ENCODE measurements around the gene GALNT9.

Gene GALNT9

DNA sequence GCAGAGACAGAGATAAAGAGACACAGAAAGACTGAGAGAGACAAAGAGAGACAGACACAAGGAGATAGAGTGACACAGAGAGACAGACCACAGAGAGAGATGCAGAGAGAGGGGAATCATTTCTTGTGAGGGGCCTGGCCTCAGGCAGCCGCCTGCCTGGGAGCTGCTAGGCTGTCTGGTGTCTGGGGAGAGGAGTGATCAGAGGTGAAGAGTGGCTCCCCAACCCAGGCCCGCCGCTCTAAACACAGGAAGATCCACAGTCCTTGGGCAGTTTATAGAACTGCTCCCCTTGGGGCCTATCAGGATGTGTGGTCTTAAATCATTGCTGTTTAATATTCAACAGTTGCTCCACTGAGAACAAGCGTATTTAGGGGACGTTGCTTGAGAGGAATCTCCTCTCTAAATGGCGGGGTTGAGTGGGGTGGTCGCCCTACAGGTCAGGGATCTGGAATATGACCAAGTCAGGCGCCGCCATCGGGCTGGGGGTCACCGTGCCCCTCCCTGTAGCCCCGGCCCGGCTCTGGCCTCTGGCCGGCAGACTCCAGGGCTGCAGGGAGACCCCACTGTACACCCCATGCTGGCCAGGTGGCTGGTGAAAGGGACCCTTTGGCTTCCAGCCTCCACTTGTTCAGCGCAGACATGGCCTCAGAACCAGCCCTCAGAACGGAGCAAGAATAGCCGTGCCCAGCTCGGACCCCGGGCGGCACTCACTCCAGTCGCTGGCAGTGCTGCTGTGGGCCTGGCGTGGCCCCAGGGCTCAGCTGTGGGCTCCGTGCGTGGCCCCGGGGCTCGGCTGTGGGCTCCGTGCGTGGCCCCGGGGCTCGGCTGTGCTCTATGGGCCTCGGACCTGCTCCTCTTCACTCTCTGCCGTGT is 89.4 kb downstream of the GALNT9 start:
- ATAC-seq: no peak
- TF ChIP-seq, protein P1, sequence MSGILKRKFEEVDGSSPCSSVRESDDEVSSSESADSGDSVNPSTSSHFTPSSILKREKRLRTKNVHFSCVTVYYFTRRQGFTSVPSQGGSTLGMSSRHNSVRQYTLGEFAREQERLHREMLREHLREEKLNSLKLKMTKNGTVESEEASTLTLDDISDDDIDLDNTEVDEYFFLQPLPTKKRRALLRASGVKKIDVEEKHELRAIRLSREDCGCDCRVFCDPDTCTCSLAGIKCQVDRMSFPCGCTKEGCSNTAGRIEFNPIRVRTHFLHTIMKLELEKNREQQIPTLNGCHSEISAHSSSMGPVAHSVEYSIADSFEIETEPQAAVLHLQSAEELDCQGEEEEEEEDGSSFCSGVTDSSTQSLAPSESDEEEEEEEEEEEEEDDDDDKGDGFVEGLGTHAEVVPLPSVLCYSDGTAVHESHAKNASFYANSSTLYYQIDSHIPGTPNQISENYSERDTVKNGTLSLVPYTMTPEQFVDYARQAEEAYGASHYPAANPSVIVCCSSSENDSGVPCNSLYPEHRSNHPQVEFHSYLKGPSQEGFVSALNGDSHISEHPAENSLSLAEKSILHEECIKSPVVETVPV (CRISPR knock-in tag; IDR thresholded peaks at IDR 0.05): no peak
- TF ChIP-seq TOX (CRISPR knock-in tag; IDR thresholded peaks at IDR 0.05; ENCODE audit: borderline replicate concordance) (no peak), ZFP30 (CRISPR knock-in tag; IDR thresholded peaks at IDR 0.05) (no peak), ZNF8 (CRISPR knock-in tag; IDR thresholded peaks at IDR 0.05) (no peak), ZC3H10 (CRISPR knock-in tag; IDR thresholded peaks at IDR 0.05) (no peak), RARB (CRISPR knock-in tag; IDR thresholded peaks at IDR 0.05) (no peak), ZFP3 (CRISPR knock-in tag; IDR thresholded peaks at IDR 0.05) (no peak), ZNF565 (CRISPR knock-in tag; conservative IDR thresholded peaks at IDR 0.05; ENCODE audit: low read depth) (no peak), ZNF70 (CRISPR knock-in tag; IDR thresholded peaks at IDR 0.05) (no peak), ESRRG (CRISPR knock-in tag; IDR thresholded peaks at IDR 0.05) (no peak), GLIS3 (CRISPR knock-in tag; IDR thresholded peaks at IDR 0.05) (no peak), ISL1 (CRISPR knock-in tag; IDR thresholded peaks at IDR 0.05) (no peak), TCF4 (CRISPR knock-in tag; IDR thresholded peaks at IDR 0.05; ENCODE audit: borderline replicate concordance) (no peak), SNAI2 (CRISPR knock-in tag; IDR thresholded peaks at IDR 0.05) (no peak), BACH2 (CRISPR knock-in tag; IDR thresholded peaks at IDR 0.05; ENCODE audit: borderline replicate concordance) (no peak), PPARA (CRISPR knock-in tag; IDR thresholded peaks at IDR 0.05; ENCODE audit: borderline replicate concordance) (no peak)
- TF ChIP-seq, protein P2, sequence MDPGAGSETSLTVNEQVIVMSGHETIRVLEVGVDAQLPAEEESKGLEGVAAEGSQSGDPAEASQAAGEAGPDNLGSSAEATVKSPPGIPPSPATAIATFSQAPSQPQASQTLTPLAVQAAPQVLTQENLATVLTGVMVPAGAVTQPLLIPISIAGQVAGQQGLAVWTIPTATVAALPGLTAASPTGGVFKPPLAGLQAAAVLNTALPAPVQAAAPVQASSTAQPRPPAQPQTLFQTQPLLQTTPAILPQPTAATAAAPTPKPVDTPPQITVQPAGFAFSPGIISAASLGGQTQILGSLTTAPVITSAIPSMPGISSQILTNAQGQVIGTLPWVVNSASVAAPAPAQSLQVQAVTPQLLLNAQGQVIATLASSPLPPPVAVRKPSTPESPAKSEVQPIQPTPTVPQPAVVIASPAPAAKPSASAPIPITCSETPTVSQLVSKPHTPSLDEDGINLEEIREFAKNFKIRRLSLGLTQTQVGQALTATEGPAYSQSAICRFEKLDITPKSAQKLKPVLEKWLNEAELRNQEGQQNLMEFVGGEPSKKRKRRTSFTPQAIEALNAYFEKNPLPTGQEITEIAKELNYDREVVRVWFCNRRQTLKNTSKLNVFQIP (CRISPR knock-in tag; IDR thresholded peaks at IDR 0.05; ENCODE audit: borderline replicate concordance, low read depth): no peak
- TF ChIP-seq, protein P3, sequence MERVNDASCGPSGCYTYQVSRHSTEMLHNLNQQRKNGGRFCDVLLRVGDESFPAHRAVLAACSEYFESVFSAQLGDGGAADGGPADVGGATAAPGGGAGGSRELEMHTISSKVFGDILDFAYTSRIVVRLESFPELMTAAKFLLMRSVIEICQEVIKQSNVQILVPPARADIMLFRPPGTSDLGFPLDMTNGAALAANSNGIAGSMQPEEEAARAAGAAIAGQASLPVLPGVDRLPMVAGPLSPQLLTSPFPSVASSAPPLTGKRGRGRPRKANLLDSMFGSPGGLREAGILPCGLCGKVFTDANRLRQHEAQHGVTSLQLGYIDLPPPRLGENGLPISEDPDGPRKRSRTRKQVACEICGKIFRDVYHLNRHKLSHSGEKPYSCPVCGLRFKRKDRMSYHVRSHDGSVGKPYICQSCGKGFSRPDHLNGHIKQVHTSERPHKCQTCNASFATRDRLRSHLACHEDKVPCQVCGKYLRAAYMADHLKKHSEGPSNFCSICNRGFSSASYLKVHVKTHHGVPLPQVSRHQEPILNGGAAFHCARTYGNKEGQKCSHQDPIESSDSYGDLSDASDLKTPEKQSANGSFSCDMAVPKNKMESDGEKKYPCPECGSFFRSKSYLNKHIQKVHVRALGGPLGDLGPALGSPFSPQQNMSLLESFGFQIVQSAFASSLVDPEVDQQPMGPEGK (CRISPR knock-in tag; IDR thresholded peaks at IDR 0.05; ENCODE audit: borderline replicate concordance): no peak
- TF ChIP-seq, protein P4, sequence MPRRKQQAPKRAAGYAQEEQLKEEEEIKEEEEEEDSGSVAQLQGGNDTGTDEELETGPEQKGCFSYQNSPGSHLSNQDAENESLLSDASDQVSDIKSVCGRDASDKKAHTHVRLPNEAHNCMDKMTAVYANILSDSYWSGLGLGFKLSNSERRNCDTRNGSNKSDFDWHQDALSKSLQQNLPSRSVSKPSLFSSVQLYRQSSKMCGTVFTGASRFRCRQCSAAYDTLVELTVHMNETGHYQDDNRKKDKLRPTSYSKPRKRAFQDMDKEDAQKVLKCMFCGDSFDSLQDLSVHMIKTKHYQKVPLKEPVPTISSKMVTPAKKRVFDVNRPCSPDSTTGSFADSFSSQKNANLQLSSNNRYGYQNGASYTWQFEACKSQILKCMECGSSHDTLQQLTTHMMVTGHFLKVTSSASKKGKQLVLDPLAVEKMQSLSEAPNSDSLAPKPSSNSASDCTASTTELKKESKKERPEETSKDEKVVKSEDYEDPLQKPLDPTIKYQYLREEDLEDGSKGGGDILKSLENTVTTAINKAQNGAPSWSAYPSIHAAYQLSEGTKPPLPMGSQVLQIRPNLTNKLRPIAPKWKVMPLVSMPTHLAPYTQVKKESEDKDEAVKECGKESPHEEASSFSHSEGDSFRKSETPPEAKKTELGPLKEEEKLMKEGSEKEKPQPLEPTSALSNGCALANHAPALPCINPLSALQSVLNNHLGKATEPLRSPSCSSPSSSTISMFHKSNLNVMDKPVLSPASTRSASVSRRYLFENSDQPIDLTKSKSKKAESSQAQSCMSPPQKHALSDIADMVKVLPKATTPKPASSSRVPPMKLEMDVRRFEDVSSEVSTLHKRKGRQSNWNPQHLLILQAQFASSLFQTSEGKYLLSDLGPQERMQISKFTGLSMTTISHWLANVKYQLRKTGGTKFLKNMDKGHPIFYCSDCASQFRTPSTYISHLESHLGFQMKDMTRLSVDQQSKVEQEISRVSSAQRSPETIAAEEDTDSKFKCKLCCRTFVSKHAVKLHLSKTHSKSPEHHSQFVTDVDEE (CRISPR knock-in tag; IDR thresholded peaks at IDR 0.05): no peak

DNA sequence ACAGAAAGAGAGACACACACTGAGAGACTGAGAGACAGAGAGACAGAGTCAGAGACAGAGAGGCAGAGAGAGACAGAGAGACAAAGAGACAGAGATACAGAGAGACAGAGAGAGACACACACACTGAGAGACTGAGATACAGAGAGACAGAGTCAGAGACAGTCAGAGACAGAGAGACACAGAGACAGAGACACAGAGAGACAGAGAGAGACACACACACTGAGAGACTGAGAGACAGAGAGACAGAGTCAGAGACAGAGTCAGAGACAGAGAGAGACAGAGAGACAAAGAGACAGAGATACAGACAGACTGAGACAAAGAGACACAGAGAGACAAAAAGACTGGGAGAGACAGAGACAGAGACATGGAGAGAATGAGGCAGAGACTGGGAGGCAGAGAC is 90.0 kb downstream of the GALNT9 start:
- no peak for TF ChIP-seq ZNF70 (CRISPR knock-in tag; IDR thresholded peaks at IDR 0.05)
- TF ChIP-seq PPARA (CRISPR knock-in tag; IDR thresholded peaks at IDR 0.05; ENCODE audit: borderline replicate concordance): no peak
- TF ChIP-seq, protein P3 (CRISPR knock-in tag; IDR thresholded peaks at IDR 0.05; ENCODE audit: borderline replicate concordance): no peak
- no peak for TF ChIP-seq RARB (CRISPR knock-in tag; IDR thresholded peaks at IDR 0.05)
- TF ChIP-seq, protein P4 (CRISPR knock-in tag; IDR thresholded peaks at IDR 0.05): no peak
- TF ChIP-seq OSR1 (CRISPR knock-in tag; IDR thresholded peaks at IDR 0.05): no peak
- no peak for TF ChIP-seq ISL1 (CRISPR knock-in tag; IDR thresholded peaks at IDR 0.05)
- TF ChIP-seq BACH2 (CRISPR knock-in tag; IDR thresholded peaks at IDR 0.05; ENCODE audit: borderline replicate concordance): no peak
- ATAC-seq: no peak
